SHP77 (cell line): Measurements from ENCODE around the gene RELA.

Experiments
- DNase-seq, 2 experiments: peaks; one replicate each; lab custom pipeline; 2025; lab: John Stamatoyannopoulos, UW

The RELA gene

DNA sequence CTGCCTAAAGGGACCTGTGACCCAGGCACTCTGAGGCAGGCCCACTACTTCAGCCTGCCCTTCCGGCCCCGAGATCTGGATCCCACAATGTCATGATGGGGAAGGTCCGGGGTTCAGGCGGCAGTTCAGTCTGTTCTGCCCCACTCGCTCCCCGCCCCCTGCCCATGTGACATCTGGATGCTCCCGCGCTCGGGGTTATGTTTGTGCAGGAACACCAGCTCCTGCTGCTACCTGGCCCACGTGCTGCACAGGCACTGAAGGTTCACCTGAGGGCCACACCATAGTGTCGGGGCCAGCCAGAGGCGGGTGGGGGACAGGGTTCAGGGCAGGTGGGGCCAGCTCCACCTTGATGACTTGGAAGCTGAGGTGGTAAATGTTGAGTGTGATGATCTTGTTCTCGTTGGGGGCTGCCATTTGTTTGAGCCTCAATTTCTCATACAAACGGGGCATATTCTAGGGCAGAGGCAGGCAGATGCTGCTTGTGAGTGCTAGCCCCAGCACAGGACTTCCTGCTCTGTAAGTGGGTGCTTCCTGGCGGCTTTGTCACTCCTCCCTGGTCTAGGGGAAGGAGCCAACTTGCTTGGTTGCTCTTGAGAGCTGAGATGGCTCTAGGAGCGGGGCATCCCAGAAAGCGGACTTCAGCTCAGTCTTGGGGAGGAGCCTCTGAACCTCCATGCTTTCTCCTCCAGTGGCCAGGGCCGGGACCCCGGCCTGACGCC is 29.2 kb downstream of the RELA start:
- no peak for DNase-seq

- DNase-seq = no peak
Measured at GRCh38 chr11:65630215-65630614, 32.5 kb downstream of the RELA start.

- no peak for DNase-seq
Measured at GRCh38 chr11:65629579-65629978, 33.1 kb downstream of the RELA start.

DNA sequence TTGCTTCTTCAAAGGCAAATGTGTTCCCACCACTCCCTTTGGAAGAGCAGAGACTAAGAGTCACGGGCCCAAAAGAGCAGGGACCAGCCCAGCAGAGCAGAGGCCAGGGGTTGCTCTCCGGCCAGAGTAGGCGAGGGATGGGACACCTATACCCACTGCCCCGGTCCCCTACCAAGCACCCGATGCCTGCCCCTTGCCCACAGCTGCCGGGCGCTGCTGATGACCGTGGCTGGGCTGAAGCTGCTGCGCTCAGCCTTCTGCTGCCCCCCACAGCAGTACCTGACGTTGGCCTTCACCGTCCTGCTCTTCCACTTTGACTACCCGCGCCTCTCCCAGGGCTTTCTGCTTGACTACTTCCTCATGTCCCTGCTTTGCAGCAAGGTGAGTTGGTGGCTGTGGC is 35.5 kb downstream of the RELA start:
- DNase-seq = no peak

DNA sequence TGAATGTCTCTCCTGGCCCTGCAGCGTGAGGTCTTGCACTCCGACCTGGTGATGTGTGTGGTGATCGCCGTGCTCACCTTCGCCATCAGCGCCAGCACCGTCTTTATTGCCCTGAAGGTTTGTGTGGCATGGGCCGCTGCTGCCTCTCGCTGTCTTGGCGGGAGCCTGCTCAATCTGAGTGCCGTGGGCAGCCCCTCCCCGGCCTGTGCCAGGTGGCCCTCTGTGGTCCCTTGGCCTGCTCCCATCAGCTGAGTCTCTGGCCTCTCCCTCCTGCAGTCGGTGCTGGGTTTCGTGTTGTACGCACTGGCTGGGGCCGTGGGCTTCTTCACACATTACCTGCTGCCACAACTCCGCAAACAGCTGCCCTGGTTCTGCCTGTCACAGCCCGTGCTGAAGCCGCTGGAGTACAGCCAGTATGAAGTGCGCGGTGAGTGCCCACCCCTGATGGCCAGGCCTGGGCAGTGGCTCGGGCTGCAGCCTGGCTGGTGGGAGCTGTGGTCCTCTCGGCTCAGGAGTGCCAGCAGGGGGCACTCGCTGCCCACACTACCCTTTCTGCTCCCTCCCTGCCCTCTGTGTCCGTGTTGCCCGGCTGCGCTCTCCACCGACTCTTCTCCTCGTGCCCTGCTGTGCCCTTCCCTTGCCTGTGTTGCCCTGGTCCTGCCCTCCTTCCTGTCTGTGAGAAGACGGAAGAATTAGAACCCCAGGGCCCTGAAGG is 36.9 kb downstream of the RELA start:
- peak; percentile 8 to 20 for DNase-seq

DNA sequence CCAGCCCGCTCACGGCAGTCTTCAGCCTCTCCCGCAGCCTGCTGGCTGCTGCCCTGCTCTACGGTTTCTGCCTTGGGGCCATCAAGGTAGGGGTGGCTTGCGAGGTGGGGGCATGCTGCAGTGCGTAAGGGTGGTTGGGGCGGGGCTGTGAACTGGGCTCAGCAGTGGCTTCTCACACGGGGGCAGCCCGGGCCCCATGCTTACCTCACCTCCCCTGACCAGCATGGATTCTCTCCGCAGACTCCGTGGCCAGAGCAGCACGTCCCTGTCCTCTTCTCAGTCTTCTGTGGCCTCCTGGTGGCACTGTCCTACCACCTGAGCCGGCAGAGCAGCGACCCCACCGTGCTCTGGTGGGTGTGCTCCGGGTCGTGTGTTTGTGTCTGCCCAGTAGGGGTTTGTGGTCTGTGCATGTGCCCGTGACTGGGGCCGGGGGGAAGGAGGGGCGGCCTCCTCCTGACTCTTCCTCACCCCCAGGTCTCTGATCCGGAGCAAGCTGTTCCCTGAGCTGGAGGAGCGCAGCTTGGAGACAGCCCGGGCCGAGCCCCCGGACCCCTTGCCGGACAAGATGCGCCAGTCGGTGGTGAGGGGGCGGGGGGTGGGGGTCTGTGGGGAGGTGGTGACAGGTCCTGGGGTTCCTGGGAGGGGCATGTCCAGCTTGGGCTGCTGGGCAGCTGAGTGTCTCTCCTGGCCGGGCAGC is 37.6 kb downstream of the RELA start:
- no peak for DNase-seq

GRCh38 chr11:65623852-65624616 is 38.7 kb downstream of the RELA start:
- DNase-seq = no peak

DNA sequence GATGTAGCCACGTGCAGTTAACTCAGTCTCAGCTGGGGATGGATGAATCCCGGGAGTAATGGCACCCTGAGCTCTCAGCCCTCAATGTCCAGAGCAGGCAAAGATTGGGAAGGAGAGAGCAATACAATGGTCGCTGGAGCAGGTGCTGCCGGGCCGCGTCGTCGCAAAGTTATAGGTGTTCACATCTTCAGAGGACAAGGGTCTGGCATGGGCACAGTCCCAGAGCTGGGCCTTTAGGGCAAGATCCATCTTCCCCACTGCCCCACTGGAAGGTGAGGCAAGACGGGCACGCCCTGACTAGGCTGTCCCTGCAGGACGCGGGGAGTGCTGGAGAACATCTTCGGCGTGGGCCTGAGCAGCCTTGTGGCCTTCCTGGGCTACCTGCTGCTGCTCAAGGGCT is 39.5 kb downstream of the RELA start:
- DNase-seq = no peak

- DNase-seq = no peak
Measured at GRCh38 chr11:65622011-65622410, 40.7 kb downstream of the RELA start.

DNA sequence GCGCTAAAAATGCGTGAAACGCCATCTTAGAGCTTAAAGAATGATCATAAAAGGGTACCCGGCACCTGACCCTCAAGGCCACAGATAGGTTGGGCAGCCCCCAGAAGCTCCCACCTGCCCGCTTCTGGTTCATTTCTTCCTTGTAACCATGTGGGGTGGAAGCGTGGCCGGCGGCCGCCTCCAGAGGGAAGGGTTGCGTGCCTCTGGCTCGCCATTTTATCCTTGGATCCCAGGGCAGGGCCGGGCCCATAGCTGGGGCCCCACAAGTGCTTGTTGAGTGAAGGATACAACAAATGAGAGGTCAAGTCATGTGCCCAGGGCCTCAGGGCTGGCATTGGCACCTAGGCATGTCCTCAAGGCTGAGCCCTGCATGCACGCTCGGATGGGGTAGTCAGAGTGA is 41.3 kb downstream of the RELA start:
- DNase-seq = no peak

GRCh38 chr11:65620666-65621065 is 42.0 kb downstream of the RELA start:
- DNase-seq = no peak

DNA sequence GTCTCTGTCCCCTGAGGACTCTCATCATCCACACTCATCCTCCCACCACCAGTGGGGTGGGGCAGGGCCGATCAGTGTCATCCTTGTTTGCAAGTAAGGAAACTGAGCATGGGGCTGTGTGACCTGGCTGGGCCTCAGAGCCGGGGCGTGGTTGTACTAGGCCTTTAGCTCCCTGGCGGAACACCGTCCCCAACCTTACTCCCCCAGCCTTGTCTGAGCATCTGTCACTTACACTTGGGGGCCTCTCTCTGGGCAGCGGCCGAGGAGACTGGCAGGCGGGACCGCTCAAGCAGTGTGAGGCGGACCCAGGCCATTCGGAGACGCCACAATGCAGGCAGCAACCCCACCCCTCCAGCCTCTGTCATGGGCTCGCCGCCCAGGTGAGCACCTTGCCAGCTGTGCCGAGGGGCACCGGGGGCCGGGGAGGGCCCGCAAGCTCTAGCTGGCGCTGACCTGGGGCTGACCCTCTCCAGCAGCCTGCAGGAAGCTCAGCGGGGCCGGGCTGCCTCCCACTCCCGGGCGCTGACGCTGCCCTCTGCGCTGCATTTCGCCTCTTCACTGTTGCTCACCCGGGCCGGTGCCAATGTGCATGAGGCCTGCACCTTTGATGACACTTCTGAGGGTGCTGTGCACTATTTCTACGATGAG is 43.3 kb downstream of the RELA start:
- DNase-seq = no peak

DNA sequence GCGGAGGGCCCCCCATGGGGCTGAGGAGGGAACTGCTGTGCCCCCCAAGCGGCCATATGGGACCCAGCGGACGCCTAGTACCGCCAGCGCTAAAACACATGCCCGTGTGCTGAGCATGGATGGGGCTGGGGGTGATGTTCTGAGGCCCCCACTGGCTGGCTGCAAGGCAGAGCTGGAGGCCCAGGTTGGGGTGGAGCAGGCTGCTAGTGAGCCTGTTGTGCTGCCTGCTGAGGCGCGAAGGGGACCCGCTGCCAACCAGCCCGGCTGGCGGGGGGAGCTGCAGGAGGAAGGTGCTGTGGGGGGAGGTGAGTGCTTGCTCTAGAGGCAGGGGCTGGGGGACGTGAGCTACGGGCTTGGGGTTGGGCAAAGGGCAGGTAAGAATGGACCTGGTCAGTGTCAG is 44.0 kb downstream of the RELA start:
- DNase-seq = no peak

DNA sequence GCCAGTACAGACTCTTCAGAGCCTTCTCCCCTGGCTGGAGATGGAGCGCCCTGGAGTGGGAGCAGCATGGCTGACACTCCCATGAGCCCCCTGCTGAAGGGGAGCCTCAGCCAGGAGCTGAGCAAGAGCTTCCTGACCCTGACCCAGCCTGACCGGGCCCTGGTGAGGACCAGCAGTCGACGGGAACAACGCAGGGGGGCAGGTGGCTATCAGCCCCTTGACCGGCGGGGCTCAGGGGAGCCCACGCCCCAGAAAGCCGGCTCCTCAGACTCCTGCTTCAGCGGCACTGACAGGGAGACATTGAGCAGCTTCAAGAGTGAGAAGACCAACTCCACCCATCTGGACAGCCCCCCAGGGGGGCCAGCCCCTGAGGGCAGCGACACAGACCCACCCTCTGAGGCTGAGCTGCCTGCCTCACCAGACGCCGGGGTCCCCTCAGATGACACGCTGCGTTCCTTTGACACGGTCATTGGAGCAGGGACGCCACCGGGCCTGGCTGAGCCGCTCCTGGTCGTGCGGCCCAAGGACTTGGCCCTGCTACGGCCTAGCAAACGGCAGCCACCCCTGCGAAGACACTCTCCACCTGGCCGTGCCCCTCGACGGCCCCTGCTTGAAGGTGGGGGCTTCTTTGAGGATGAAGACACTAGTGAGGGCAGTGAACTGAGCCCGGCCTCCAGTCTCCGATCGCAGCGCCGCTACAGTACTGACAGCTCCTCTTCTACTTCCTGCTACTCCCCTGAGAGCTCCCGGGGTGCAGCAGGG is 44.5 kb downstream of the RELA start:
- DNase-seq = no peak

DNA sequence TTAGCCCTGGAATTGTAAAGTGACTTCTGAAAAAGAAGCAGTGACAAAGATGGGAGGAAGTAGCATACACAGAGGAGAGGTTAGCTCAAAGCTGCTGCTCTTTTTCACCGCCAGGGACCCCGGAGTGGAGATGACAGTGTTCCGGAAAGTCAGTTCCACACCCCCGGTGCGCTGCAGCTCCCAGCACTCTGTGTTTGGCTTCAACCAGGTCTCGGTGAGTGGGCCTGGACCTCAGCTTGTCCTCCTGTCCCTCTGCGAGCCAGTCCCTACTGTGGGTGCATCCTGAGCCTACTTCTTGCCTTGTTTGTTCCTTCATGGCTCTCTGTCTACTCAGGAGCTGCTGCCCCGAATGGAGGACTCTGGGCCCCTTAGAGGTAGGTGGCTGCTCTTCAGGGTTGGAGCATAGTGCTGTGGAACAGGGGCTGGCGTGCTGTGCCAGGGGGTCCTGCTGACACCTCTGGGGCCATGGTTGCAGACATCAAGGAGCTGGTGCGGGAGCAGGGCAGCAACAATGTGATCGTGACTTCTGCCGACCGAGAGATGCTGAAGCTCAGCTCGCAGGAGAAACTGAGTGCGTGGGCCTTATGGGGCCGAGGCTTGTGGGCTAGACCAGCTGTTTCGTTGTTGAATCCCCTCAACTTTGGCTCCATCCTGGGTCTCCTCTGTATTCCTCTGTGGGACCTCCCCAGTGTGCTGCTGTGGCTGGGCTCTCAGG is 45.4 kb downstream of the RELA start:
- DNase-seq = no peak

GRCh38 chr11:65616575-65617001 is 46.1 kb downstream of the RELA start:
- DNase-seq = no peak

DNA sequence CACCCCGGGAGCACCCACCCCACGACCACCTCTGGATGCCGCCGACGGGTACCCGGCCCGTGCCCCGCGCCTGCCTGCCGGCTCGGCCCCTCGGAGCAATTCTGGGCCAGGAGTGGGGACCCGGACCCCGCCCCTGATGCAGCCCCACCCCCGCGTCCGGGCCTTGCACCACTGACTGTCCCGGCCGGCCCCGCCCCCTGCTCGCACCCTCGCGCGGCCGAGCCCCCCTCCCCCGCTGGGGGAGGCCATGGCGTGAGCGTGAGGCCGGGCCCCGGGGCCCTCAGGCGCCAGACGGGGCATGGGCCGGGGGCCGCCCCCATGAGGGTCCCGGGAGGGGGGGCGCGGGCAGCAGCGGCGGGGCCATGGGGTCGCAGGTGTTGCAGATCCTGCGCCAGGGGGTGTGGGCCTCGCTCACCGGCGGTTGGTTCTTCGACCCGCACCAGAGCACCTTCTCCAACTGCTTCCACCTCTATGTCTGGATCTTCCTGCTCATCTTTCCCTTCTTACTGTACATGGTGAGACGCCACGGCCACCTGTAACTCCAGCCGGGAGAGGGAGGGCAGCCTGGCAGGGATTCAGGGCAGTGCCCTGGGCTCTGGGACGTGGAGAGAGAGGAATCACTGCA is 46.7 kb downstream of the RELA start:
- peak in 1 of 2 experiments; percentile 17 for DNase-seq

DNA sequence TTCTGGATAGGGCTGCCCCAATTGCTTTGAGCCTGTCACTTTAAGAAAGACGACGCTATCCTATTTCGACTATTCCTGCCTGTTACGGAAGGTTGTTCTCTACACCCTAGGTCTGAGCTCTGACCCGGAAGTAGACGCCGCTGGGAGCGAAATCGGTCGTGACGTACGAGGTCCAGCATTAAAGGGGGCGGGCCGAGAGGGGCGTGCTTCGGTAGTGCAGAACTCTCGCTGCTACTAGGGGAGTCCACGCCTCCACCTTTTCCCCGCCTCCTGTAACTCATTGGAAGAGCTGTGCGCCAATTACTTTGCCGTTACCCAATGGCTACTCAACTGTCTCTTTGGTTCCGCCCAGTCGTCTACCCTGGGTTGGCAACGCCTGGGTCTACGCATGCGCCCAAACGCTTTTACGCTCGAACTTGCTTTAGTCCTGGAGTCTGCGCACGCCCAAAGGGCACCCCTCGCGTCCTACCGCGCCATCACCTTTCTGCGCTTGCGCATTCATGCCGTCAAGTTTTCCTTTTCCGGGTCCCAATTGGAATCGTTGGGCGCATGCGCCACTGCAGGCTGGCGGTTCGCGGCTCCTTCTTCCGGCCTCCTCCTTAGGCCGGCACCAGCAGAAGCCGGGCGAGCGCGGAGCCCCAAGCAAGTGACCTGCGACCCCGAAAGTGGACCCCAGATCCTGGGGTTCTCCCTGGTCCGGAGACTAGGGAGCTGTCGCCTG is 47.3 kb downstream of the RELA start, which contains the start of gene PCNX3:
TSS of gene PCNX3 (plus strand) at position 548 of the 721 bp plus-strand sequence. CDS start 536 bp downstream, outside the sequence.
- DNase-seq = peak; percentile 100
